HG02938 (cell line): Measurements from ENCODE around the gene PFDN4.

Source experiments
- ATAC-seq: cut with Tn5 transposase; IDR thresholded peaks from one replicate; pipeline ENCODE4 v1.9.1; 2021; ENCODE audit warnings: mild to moderate bottlenecking, moderate library complexity; ENCODE audit not compliant: unreplicated experiment

PFDN4 gene

GRCh38 chr20:54173653-54174456 lies 34.0 kb upstream of the PFDN4 start, which contains the start of gene CYP24A1:
CYP24A1 (minus strand) TSS chr20:54173986; CDS start chr20:54173579, 407 bp downstream.
- no peak for ATAC-seq

DNA sequence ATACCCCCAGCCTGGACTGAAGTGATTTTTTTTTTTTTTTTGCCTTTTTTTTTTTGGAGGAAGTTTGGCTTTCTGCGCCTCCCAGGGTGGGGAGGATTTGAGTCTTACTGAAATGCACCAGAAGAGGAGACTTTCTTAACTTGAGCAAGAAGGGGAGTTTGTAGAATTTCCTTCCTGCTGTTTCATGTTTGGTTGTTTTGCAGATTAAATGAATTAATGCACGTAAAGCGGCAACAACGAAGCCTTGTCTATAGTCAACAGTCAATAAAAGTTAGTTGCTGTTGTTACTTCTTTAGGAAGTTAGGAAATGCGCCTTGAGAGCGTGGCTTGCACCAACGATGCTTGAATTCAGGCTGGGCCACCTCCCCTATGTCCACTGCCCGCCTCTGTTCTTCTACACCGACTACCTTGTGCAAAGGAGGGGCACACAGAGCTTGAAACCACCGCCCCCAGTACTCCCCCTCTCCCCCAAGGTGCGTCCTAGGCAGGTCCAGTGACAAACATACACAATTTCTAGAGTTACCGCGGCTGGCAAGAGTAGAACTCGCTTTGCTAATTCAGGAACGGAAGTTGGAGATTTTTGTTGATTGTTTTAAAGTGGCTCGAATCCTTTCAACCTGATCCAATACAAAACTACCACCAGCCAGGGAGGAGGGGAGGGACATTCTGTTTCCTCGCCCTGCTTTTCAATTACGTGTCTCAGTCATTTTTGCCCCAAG lies 33.3 kb upstream of the PFDN4 start:
- no peak for ATAC-seq

DNA sequence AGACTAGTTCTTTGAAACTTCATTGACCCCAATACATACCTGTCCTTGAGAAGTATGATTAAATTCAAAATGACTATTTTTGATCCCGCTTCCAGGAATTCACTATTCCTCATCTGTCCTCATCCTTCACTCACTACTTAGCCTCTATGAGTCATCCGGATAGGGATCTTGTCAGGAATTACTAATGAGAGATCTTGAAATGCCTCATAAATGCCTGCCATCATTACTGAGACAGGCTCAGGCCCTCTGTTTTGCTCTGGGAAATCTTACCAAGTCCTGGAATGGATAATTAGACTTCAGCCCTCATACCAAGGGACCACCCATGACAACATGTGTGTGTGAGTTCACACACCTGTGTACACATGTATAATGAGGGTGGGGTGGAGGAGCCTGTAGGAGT lies 31.3 kb upstream of the PFDN4 start:
- no peak for ATAC-seq

DNA sequence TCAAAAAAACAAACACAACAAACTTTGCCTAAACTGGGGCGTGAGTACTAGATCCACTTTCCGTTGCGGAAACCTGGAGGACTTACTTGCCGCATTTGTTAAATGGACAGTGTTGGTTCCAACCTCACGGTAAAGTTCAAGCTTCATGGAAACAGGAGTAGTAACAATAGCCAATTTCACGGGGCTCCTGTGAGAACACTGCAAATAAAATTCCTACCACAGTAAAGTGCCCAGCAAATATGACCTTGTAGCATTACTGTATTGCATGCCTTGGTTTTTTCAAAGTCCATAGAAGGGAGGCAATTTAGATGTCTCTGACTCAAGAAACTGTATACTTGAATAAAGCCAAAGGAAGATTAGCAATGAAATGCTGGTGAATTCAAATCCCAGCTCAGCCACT lies 30.5 kb upstream of the PFDN4 start:
- no peak for ATAC-seq

GRCh38 chr20:54178256-54178655 lies 29.6 kb upstream of the PFDN4 start:
- ATAC-seq = no peak

GRCh38 chr20:54179946-54180345 lies 27.9 kb upstream of the PFDN4 start:
- ATAC-seq = no peak

DNA sequence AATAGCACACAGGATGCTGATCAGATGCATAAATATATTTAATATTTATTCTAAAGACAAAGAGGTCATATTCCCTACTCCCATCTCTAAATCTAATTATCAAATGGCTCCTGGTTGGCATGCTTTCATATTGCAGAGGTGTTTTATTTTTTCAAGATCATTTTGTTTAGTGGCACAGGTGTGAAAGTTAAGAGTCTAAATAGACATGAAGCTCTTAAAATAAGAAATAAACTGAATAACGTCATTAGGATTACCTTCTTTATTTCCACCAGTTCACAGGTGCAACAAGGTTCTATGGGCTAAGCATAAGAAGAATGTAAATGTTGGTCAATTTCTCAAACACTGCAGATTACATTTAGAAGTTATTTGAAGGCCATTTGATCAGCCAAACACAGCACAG lies 27.0 kb upstream of the PFDN4 start:
- ATAC-seq = no peak

- no peak for ATAC-seq
Measured at GRCh38 chr20:54184071-54184470, 23.8 kb upstream of the PFDN4 start.

- no peak for ATAC-seq
Measured at GRCh38 chr20:54184904-54185626, 22.8 kb upstream of the PFDN4 start.

DNA sequence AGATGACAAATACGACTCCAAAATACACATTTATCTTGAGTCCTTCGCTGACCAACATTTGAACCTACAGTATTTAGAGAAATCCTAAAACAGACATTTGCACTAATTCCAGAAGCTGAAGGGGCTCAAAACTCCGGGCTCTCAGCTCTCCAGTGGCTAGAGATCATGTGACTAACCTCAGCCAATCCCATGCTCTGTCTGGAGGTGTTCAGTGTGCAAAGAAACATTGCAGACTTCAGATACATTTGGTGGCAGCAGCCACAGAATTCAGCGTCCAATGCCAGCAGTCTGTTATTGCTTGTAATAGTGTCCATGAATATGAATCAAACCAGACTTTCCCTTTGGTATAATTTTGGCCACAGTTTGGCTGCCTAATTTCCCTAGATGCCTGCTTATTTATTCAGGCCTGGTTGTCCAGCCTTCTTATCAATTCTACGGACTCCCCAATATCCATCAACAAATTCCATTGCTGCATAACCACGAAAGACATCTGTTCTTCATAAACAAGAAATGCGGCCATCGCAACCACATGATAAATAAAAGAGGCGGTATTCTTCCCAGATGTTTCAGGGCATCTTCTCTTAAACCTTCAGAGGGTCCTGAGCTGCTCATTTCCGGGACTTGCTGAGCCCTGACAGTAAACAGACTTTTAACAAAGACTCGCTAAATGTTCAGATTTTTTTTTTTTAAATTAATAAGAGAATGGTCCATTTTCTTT lies 19.6 kb upstream of the PFDN4 start:
- no peak for ATAC-seq

DNA sequence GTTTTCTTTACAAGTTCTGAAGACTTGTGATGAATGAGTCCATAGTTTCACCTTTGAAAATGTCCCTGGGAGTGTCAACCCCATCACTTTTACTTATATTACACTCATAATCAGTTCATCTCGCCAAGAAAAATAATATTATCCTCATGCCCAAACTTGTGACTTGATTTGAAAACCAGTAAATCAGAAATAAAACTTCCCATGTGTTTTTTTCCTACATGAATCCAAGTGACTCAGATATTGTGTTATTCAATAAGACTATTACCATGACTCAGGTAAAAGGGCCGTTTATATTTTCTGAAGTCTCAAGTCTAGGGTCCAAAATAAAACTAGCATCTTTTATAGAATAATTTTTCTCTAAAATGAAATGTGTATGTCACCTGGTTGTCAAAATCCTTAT lies 18.3 kb upstream of the PFDN4 start:
- ATAC-seq = no peak

GRCh38 chr20:54190217-54190616 lies 17.7 kb upstream of the PFDN4 start:
- no peak for ATAC-seq

GRCh38 chr20:54193817-54194216 lies 14.1 kb upstream of the PFDN4 start:
- ATAC-seq = no peak

- no peak for ATAC-seq
Measured at GRCh38 chr20:54194724-54195438, 13.0 kb upstream of the PFDN4 start.

DNA sequence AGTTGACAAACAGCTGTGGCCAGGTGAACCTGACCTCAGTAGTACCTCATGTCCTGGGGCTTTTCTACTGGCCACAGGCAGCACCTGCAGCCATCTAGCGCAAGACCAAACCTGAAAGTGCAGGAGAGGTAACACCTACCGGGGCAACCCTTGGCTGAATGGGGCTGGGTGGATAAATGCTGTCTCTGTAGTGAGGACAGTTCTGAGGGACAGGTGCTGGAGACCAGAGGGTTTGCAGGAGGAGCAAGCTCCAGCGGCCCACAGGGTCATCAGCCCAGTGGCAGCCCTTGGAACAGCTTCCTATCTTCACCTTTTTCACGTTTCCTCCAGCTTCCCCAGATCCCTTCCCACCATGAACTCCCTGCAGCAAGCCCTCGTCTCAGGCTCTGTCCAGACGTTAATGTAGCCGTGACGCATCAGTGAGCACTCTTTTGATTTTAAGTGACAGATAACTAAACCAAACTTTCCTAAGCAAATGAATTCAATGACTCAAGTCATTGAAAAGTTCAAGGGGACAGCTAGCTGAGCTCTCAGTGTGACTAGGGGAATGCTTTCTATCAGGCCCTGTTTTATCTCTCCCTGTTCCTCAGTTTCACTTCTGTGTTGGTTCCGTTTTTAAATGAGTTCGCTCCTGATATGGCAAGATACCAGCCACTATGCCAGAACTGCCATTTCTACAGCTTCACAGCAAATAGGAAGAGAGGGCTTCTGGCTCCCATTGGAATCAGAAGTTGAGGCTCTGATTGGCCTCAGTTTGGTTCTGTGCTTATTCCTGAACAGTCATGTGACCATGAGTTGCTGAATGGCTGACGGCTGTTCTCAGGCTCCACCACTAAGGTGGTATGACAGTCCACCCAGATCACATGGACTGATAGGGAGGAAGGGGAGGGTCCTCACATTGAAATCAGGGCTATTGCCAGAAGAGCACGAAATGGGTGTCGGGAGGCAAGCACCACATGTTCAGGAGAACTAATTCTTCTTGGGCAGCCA lies 12.1 kb upstream of the PFDN4 start:
- ATAC-seq = no peak

DNA sequence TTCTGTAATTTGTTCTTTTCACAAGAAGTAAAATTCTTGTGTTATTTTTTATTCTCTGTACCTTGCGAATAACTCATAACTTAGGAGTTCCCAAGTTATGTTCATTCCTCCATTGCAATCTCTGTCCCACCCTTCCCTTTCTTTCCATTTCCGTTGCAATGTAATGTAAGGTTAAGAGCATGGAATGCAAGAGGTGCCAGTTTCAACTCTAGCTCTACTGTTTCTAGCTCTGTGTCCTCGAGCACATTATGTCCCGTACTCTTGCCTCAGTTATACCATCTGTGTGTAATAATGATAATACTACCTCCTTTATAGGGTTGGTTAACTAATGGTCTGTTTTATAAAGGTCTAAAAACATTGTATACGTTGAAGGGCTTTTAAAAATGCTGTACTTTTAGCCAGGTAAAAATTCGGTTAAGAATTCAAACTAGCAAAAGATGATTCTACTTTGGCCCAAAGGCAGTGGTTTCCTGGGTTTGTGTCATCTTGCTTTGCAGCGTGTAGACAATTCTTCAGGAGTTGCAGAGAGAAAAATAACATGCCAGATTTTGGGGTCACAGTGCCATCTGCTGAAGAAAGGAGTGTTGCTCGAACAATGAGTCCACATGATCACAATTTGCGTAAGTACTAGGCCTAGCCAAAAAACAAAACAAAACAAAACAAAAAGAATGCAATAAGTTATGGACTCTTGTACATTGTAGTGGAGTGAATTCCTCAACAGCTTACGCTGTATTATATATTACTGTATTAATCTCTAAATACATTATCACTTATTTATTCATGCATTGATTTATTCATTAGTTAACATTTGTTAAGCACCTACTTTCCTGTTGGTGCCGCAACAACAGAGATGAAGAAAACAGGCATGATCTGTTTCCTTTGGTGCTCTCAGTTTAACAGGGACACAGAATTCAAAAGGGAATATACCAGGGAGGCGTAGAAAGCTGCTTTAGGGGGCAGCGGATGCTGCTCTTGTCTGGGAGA lies 10.0 kb upstream of the PFDN4 start:
- no peak for ATAC-seq

DNA sequence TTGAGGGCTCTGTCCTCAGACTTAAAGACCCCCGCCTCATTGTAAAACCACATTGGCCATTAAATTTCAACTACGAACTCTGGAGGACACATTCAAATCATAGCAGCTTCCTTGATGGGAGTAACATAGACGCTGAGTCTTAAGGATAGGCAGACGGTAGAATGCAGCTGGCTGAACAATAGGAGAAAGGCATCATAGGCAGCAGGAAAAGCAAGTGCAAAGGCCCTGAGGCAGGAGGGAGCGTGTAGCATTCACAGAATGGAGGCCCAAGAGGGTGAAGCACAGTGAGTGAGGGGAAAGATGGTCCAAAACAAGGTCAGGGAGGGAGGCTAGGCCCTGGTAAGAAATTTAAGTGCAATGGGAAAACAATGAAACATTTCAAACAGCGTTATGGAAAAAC lies 8.6 kb upstream of the PFDN4 start:
- ATAC-seq = no peak

- no peak for ATAC-seq
Measured at GRCh38 chr20:54199721-54200176, 8.1 kb upstream of the PFDN4 start.
